Endothelial cell (in vitro differentiated cells): ENCODE results near the gene NDST3. TPM values are rescaled to one million over a fixed set of nuclear protein-coding genes. Genes with fewer than 3 reads are reported as not detected.

ENCODE experiments used
- DNase-seq: peaks from one replicate; pipeline ENCODE4 v3.0.0; 2021; ENCODE audit warnings: low spot score
- H3K27ac Mint-ChIP-seq: one replicate; pipeline ENCODE4 v1.8.0; 2021; ENCODE audit warnings: mixed read lengths, inconsistent platforms; ENCODE audit not compliant: unreplicated experiment
- H3K27me3 Mint-ChIP-seq: one replicate; pipeline ENCODE4 v1.8.0; 2021; ENCODE audit warnings: mild to moderate bottlenecking, moderate library complexity, mixed read lengths, inconsistent platforms; ENCODE audit not compliant: unreplicated experiment
- H3K36me3 Mint-ChIP-seq: one replicate; pipeline ENCODE4 v1.8.0; 2021; ENCODE audit warnings: mild to moderate bottlenecking, low read depth, mixed read lengths, inconsistent platforms; ENCODE audit not compliant: unreplicated experiment
- H3K4me1 Mint-ChIP-seq: one replicate; pipeline ENCODE4 v1.8.0; 2021; ENCODE audit warnings: mild to moderate bottlenecking, mixed read lengths, inconsistent platforms; ENCODE audit not compliant: unreplicated experiment
- H3K4me3 Mint-ChIP-seq: one replicate; pipeline ENCODE4 v1.8.0; 2021; ENCODE audit warnings: mild to moderate bottlenecking, mixed read lengths, inconsistent platforms; ENCODE audit not compliant: unreplicated experiment
- H3K9me3 Mint-ChIP-seq: one replicate; pipeline ENCODE4 v1.8.0; 2021; ENCODE audit warnings: mixed read lengths, inconsistent platforms; ENCODE audit not compliant: unreplicated experiment
- total RNA-seq: library from RNA; stranded (reverse); fragmentation: NEBNext Ultra II Directional; extraction: Animal tissue kit (Norgen Biotek cat#: 25700); gene quantifications from one replicate; pipeline ENCODE4 v1.2.1, GENCODE V29; 2021; ENCODE audit not compliant: unreplicated experiment
- TF ChIP-seq, protein P1 (sequence below): fragments of 200-600 bp; sonication (generic); IDR thresholded peaks from one replicate; pipeline ENCODE4 v1.5.0; 2021; ENCODE audit warnings: antibody characterized with exemption; ENCODE audit not compliant: unreplicated experiment

NDST3 gene
- total RNA-seq, 1 donor from 2014 or later: 11.9 TPM

GRCh38 chr4:118086344-118086743 lies 52.1 kb downstream of the NDST3 start:
- TF ChIP-seq, protein P1, sequence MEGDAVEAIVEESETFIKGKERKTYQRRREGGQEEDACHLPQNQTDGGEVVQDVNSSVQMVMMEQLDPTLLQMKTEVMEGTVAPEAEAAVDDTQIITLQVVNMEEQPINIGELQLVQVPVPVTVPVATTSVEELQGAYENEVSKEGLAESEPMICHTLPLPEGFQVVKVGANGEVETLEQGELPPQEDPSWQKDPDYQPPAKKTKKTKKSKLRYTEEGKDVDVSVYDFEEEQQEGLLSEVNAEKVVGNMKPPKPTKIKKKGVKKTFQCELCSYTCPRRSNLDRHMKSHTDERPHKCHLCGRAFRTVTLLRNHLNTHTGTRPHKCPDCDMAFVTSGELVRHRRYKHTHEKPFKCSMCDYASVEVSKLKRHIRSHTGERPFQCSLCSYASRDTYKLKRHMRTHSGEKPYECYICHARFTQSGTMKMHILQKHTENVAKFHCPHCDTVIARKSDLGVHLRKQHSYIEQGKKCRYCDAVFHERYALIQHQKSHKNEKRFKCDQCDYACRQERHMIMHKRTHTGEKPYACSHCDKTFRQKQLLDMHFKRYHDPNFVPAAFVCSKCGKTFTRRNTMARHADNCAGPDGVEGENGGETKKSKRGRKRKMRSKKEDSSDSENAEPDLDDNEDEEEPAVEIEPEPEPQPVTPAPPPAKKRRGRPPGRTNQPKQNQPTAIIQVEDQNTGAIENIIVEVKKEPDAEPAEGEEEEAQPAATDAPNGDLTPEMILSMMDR: no peak
- no peak for DNase-seq
- Mint-ChIP-seq H3K27ac (peak overlapping the region; percentile 76), H3K36me3 (peaks cover 4% of the 10 kb centered on the region), H3K4me3 (no peak overlapping the region), H3K4me1 (peaks cover 29% of the 10 kb centered on the region), H3K27me3 (peaks cover 1% of the 10 kb centered on the region), H3K9me3 (no peaks in the 10 kb centered on the region)

DNA sequence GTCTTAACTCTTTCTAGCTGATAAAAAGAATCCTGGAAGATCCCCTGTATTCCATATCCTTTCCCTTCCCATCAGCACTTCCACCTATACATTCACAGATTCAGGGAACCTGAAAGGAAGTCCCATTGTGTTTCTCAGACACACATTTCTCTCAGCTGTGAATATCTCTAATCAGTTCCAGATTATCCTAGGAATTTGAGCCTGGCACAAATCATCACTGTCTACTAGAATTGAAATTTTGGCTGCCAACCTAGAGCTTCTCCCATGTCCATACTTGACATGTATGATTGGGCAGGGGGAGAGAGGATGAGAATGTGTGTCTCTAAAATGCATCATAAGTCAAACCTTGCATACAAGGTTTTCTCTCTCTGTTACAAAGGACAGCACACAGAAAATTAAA lies 53.1 kb downstream of the NDST3 start:
- H3K36me3 Mint-ChIP-seq: no peaks in the 10 kb centered on the region
- DNase-seq: no peak
- no peaks in the 10 kb centered on the region for H3K9me3 Mint-ChIP-seq
- H3K27ac Mint-ChIP-seq: peak overlapping the region; percentile 94
- TF ChIP-seq, protein P1: no peak
- peaks cover 29% of the 10 kb centered on the region for H3K4me1 Mint-ChIP-seq
- no peak overlapping the region for H3K4me3 Mint-ChIP-seq
- peaks cover 1% of the 10 kb centered on the region for H3K27me3 Mint-ChIP-seq

DNA sequence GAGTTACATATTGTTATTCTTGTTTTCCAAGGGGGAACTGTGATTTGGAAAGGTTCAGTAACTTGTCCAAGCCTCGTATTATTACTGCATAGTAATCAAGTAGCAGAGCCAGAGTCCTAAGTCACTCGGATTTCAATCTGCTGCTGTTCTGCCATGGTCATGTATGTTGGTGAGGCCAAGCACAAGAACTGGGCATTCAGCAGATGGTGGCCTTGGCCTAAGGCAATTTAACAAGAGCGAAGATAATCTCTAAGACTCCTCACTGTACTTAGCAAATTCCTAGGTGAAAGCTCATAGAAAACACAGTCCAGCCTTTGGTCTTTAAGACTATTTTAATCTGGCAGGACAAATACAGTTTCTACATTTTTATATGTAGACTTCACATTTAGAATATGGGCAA lies 64.8 kb downstream of the NDST3 start:
- Mint-ChIP-seq H3K27ac (no peak overlapping the region), H3K9me3 (no peaks in the 10 kb centered on the region), H3K4me3 (no peak overlapping the region), H3K27me3 (peaks cover 2% of the 10 kb centered on the region), H3K4me1 (peaks cover 6% of the 10 kb centered on the region), H3K36me3 (no peaks in the 10 kb centered on the region)
- no peak for DNase-seq
- TF ChIP-seq, protein P1: no peak

- Mint-ChIP-seq H3K4me1 (peaks cover 2% of the 10 kb centered on the region), H3K4me3 (no peak overlapping the region), H3K9me3 (no peaks in the 10 kb centered on the region), H3K27me3 (peaks cover 2% of the 10 kb centered on the region), H3K27ac (no peak overlapping the region), H3K36me3 (no peaks in the 10 kb centered on the region)
- TF ChIP-seq, protein P1: no peak
- no peak for DNase-seq
Observed at GRCh38 chr4:118102195-118102594, 67.9 kb downstream of the NDST3 start.

DNA sequence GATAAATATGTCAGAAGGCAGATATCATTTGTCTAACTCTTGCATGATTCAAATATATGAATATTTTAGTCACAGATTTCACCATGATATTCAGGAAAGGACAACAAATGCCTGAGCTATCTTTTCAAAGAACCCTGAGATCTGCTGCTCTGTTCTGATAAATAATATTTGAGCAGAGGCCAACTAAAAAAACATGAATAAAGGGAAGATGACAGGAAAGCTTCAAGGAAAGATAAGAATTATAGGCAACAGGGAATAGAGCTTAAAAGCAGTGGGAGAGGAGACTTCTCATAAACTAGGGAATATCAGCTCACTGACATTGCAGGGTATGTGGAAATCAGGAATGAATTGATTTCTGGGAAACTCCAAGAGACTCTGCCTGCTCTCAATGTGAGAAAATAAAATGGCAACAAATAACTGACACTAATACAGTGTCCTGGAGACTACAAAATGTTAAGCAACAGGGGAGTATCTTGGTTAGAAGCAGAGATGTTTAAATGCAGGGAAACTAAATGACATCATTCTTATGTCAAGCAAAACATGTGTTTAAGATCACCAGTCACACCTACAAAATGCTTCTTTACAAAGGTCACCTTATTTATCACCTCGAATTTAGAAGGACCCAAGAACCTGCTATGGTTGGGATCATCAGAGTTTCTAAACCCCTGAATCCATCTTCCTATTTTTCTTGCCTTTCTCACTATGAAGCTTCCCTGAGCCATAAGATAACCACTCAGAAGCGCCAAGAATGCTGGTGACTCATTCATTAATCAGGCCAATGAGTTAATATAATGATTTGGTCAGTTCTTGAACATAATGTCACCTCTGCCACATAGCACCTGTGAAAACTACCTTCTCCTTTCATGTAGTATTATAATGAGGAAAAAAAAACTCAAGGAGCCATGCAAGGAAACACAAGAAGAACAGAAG lies 78.1 kb downstream of the NDST3 start:
- TF ChIP-seq, protein P1: no peak
- no peak overlapping the region for H3K4me3 Mint-ChIP-seq
- H3K9me3 Mint-ChIP-seq: no peaks in the 10 kb centered on the region
- peaks cover 19% of the 10 kb centered on the region for H3K4me1 Mint-ChIP-seq
- DNase-seq: no peak
- no peaks in the 10 kb centered on the region for H3K36me3 Mint-ChIP-seq
- H3K27me3 Mint-ChIP-seq: no peaks in the 10 kb centered on the region
- peak overlapping the region; percentile 17 for H3K27ac Mint-ChIP-seq
